Common myeloid progenitor, CD34-positive (primary cell): Measurements from ENCODE around the gene ZNF780A.

Experiments
- CTCF ChIA-PET: fragments of 350-600 bp; sonication (Branson Sonifier 250); formaldehyde crosslinking; loops from one replicate; lab custom pipeline; 2021; ENCODE audit warnings: antibody characterized with exemption; lab: Charles Lee
- POLR2A ChIA-PET: fragments of 350-600 bp; sonication (Branson Sonifier 250); formaldehyde crosslinking; loops from one replicate; lab custom pipeline; 2021; ENCODE audit warnings: antibody characterized with exemption; lab: Charles Lee
- DNase-seq, 3 donors: peaks; one replicate each; pipeline versions ENCODE4 v3.0.0 to v3.0.0-alpha.2; 2013
- H3K27ac ChIP-seq, 2 experiments: 1 replicate in 1 of 2; 2 replicates in 1 of 2; pipeline ENCODE4 v1.7.0; 2013; ENCODE audit warnings: inconsistent platforms in 2 of 2, low read length in 2 of 2, mild to moderate bottlenecking in 2 of 2, low read depth in 1 of 2, moderate library complexity in 1 of 2; ENCODE audit not compliant: severe bottlenecking in 2 of 2, insufficient read depth in 1 of 2, poor library complexity in 1 of 2
- H3K27me3 ChIP-seq, 5 experiments: replicated peaks in 2 of 5; 1 replicate in 3 of 5; 2 replicates in 2 of 5; pipeline versions ENCODE4 v1.6.1 to v1.7.0; 2013; ENCODE audit warnings: low read length in 4 of 5, mild to moderate bottlenecking in 2 of 5, moderate library complexity in 2 of 5, inconsistent platforms in 1 of 5; ENCODE audit not compliant: insufficient read depth in 5 of 5, control insufficient read depth in 4 of 5
- H3K36me3 ChIP-seq, 4 experiments: 1 replicate in 2 of 4; 2 replicates in 2 of 4; pipeline versions ENCODE4 v1.6.1 to v1.7.0; 2013; ENCODE audit warnings: low read length in 3 of 4, control low read depth in 1 of 4, mild to moderate bottlenecking in 1 of 4; ENCODE audit not compliant: control insufficient read depth in 4 of 4, insufficient read depth in 4 of 4
- H3K4me1 ChIP-seq, 4 experiments: 1 replicate in 3 of 4; 2 replicates in 1 of 4; pipeline versions ENCODE4 v1.6.1 to v1.7.1; 2013; ENCODE audit warnings: low read length in 3 of 4, mild to moderate bottlenecking in 3 of 4, control low read depth in 1 of 4, inconsistent platforms in 1 of 4, moderate library complexity in 1 of 4; ENCODE audit not compliant: control insufficient read depth in 4 of 4, insufficient read depth in 4 of 4; ENCODE audit errors: control extremely low read depth in 1 of 4
- H3K4me3 ChIP-seq, 7 experiments: 1 replicate in 4 of 7; 2 replicates in 3 of 7; pipeline versions ENCODE4 v1.5.1 to v1.7.0; 2013; ENCODE audit warnings: mild to moderate bottlenecking in 7 of 7, low read length in 6 of 7, moderate library complexity in 6 of 7, inconsistent platforms in 2 of 7, low read depth in 2 of 7, control low read depth in 1 of 7; ENCODE audit not compliant: insufficient read depth in 4 of 7, control insufficient read depth in 1 of 7; ENCODE audit errors: extremely low read depth in 1 of 7
- H3K9me3 ChIP-seq, 5 experiments: 1 replicate in 4 of 5; 2 replicates in 1 of 5; pipeline versions ENCODE4 v1.6.1 to v1.7.1; 2013; ENCODE audit warnings: low read length in 4 of 5, mild to moderate bottlenecking in 2 of 5, inconsistent platforms in 1 of 5, low read depth in 1 of 5, moderate library complexity in 1 of 5; ENCODE audit not compliant: control insufficient read depth in 4 of 5, insufficient read depth in 2 of 5; ENCODE audit errors: control extremely low read depth in 1 of 5
- WGBS: methylation state at CpG from one replicate; pipeline ENCODE4 v1.1.5; 2013; ENCODE audit not compliant: insufficient coverage; 5-methylcytosine and 5-hydroxymethylcytosine counted together

Gene ZNF780A

GRCh38 chr19:40110570-40110969 lies 19.8 kb upstream of the ZNF780A start:
- WGBS = 83% methylated on average over 2 of the region's 2 CpGs
- H3K27ac ChIP-seq = no peak overlapping the region
- POLR2A ChIA-PET = no interaction called here
- H3K9me3 ChIP-seq = peaks cover 0 to 10% (median 4%) of the 10 kb centered on the region in 5 experiments
- no peak overlapping the region for H3K4me3 ChIP-seq
- H3K4me1 ChIP-seq = no peaks in the 10 kb centered on the region
- H3K36me3 ChIP-seq = no peaks in the 10 kb centered on the region
- no peaks in the 10 kb centered on the region for H3K27me3 ChIP-seq
- DNase-seq = no peak
- CTCF ChIA-PET = no interaction called here

- CTCF ChIA-PET = no interaction called here
- POLR2A ChIA-PET = no interaction called here
Observed at GRCh38 chr19:40104754-40105153, 14.0 kb upstream of the ZNF780A start.

GRCh38 chr19:40103600-40103999 lies 12.9 kb upstream of the ZNF780A start:
- Histone ChIP-seq H3K27me3 (peaks cover 0 to 9% (median 2%) of the 10 kb centered on the region in 5 experiments), H3K4me3 (no peak overlapping the region), H3K4me1 (no peaks in the 10 kb centered on the region), H3K27ac (no peak overlapping the region), H3K9me3 (no peaks in the 10 kb centered on the region), H3K36me3 (no peaks in the 10 kb centered on the region)
- ChIA-PET CTCF (no interaction called here), POLR2A (interaction anchor here (0.6 kb wide), 1 partner anchor 65 kb away, joined by 3 read pairs; no protein-coding TSS in a partner anchor)
- 93% methylated on average over 3 of the region's 4 CpGs for WGBS
- DNase-seq = no peak

More at GRCh38 chr19:40104754-40105153, 14.0 kb upstream of the ZNF780A start:
- no peak for DNase-seq
- H3K4me1 ChIP-seq = no peaks in the 10 kb centered on the region
- peaks cover 0 to 9% (median 2%) of the 10 kb centered on the region in 5 experiments for H3K27me3 ChIP-seq
- no CpG with 5 or more reads among the region's 1 CpG for WGBS
- no peak overlapping the region for H3K27ac ChIP-seq
- no peak overlapping the region for H3K4me3 ChIP-seq
- H3K36me3 ChIP-seq = no peaks in the 10 kb centered on the region
- H3K9me3 ChIP-seq = no peaks in the 10 kb centered on the region

GRCh38 chr19:40101813-40102212 lies 11.1 kb upstream of the ZNF780A start:
- Histone ChIP-seq H3K27me3 (peaks cover 0 to 11% (median 2%) of the 10 kb centered on the region in 5 experiments), H3K36me3 (no peaks in the 10 kb centered on the region), H3K9me3 (no peaks in the 10 kb centered on the region), H3K4me1 (no peaks in the 10 kb centered on the region), H3K4me3 (no peak overlapping the region), H3K27ac (no peak overlapping the region)
- CTCF ChIA-PET = no interaction called here
- no peak for DNase-seq
- POLR2A ChIA-PET = no interaction called here
- whole genome bisulfite sequencing = no CpG with 5 or more reads among the region's 1 CpG

GRCh38 chr19:40093416-40093815 lies 2.7 kb upstream of the ZNF780A start:
- WGBS = no CpG with 5 or more reads among the region's 1 CpG
- H3K4me1 ChIP-seq = peaks cover 4 to 20% (median 14%) of the 10 kb centered on the region in 4 experiments
- no peak for DNase-seq

GRCh38 chr19:40091205-40092129 lies 724 bp upstream of the ZNF780A start:
- peaks cover 0 to 5% (median 0%) of the 10 kb centered on the region in 5 experiments for H3K9me3 ChIP-seq
- WGBS = 33% methylated on average over 3 of the region's 10 CpGs
- H3K4me3 ChIP-seq = peak overlapping the region; percentile 78 to 93 (median 89)
- peak overlapping the region; percentile 86 to 96 for H3K27ac ChIP-seq
- POLR2A ChIA-PET = interaction anchor here (0.6 kb wide), 1 partner anchor 94 kb away, joined by 3 read pairs; no protein-coding TSS in a partner anchor
- H3K36me3 ChIP-seq = no peaks in the 10 kb centered on the region
- CTCF ChIA-PET = interaction anchor here (1.1 kb wide), 1 partner anchor 121 kb away, joined by 4 read pairs; the partner anchor contains the start of gene PSMC4
- H3K27me3 ChIP-seq = peaks cover 0 to 8% (median 0%) of the 10 kb centered on the region in 5 experiments
- H3K4me1 ChIP-seq = peaks cover 4 to 20% (median 14%) of the 10 kb centered on the region in 4 experiments
- DNase-seq = peak in 1 of 3 donors; percentile 10

More at GRCh38 chr19:40093416-40093815, 2.7 kb upstream of the ZNF780A start:
- Histone ChIP-seq H3K9me3 (peaks cover 0 to 7% (median 0%) of the 10 kb centered on the region in 5 experiments), H3K27ac (no peak overlapping the region), H3K4me3 (no peak overlapping the region), H3K36me3 (no peaks in the 10 kb centered on the region), H3K27me3 (peaks cover 0 to 8% (median 2%) of the 10 kb centered on the region in 5 experiments)
- ChIA-PET CTCF (no interaction called here), POLR2A (no interaction called here)

- H3K4me1 ChIP-seq = peaks cover 4 to 20% (median 14%) of the 10 kb centered on the region in 4 experiments
- no peaks in the 10 kb centered on the region for H3K9me3 ChIP-seq
- ChIA-PET POLR2A (no interaction called here), CTCF (no interaction called here)
- H3K27me3 ChIP-seq = no peaks in the 10 kb centered on the region
- DNase-seq = no peak
- peaks cover 0 to 7% (median 3%) of the 10 kb centered on the region in 4 experiments for H3K36me3 ChIP-seq
- peak overlapping the region in 6 of 7 experiments; percentile 78 to 93 (median 90) for H3K4me3 ChIP-seq
- peak overlapping the region in 1 of 2 experiments; percentile 96 for H3K27ac ChIP-seq
- WGBS = 74% methylated on average over 3 of the region's 4 CpGs
Observed at GRCh38 chr19:40089462-40089861, 1.3 kb downstream of the ZNF780A start.
